Fibroblast of lung (primary cell): ENCODE data around the gene ATF6B. TPM values are rescaled to one million over a fixed set of nuclear protein-coding genes. Genes with fewer than 3 reads are reported as not detected.
A peak's percentile ranks its signal among the peaks of the same experiment; 100 is the strongest.

Experiments used
- DNase-seq, 2 donors: peaks; one replicate each; pipeline versions ENCODE4 v3.0.0 to v3.0.0-alpha.2; 2010; ENCODE audit warnings: low read depth in 2 of 2
- H2AFZ ChIP-seq: 2 replicates; pipeline ENCODE4 v1.5.1; 2012; ENCODE audit warnings: low read length, control low read depth, inconsistent platforms
- H3K27ac ChIP-seq: 2 replicates; pipeline ENCODE4 v1.5.1; 2011; ENCODE audit warnings: low read length, control low read depth; ENCODE audit not compliant: insufficient read depth
- H3K27me3 ChIP-seq: 2 replicates; pipeline ENCODE4 v1.5.1; 2011; ENCODE audit warnings: mild to moderate bottlenecking, low read length; ENCODE audit not compliant: control insufficient read depth, insufficient read depth
- H3K36me3 ChIP-seq: 2 replicates; pipeline ENCODE4 v1.5.1; 2011; ENCODE audit warnings: low read length; ENCODE audit not compliant: control insufficient read depth, insufficient read depth
- H3K4me1 ChIP-seq: 2 replicates; pipeline ENCODE4 v1.5.1; 2011; ENCODE audit warnings: low read length; ENCODE audit not compliant: control insufficient read depth, insufficient read depth; ENCODE audit errors: extremely low read depth
- H3K4me2 ChIP-seq: 2 replicates; pipeline ENCODE4 v1.5.1; 2011; ENCODE audit warnings: low read length, control low read depth; ENCODE audit not compliant: insufficient read depth; ENCODE audit errors: extremely low read depth
- H3K4me3 ChIP-seq, 4 experiments: fragments of 200-600 bp in 1 of 4; sonication (generic) in 1 of 4; replicated peaks in 1 of 4; 2 replicates each; pipeline ENCODE4 v1.5.1; 2011 to 2016; ENCODE audit warnings: low read length in 4 of 4, low read depth in 3 of 4, mild to moderate bottlenecking in 3 of 4, control low read depth in 2 of 4, inconsistent platforms in 1 of 4, mixed read lengths in 1 of 4; ENCODE audit not compliant: insufficient read depth in 1 of 4; ENCODE audit errors: control extremely low read depth in 1 of 4
- H3K79me2 ChIP-seq: 2 replicates; pipeline ENCODE4 v1.5.1; 2012; ENCODE audit warnings: mild to moderate bottlenecking, low read length, inconsistent platforms; ENCODE audit not compliant: control insufficient read depth, insufficient read depth
- H3K9ac ChIP-seq: 2 replicates; pipeline ENCODE4 v1.5.1; 2011; ENCODE audit warnings: mild to moderate bottlenecking, low read length, control low read depth; ENCODE audit not compliant: insufficient read depth
- H3K9me3 ChIP-seq: 2 replicates; pipeline ENCODE4 v1.5.1; 2012; ENCODE audit warnings: low read depth, low read length; ENCODE audit not compliant: control insufficient read depth, insufficient read depth
- H4K20me1 ChIP-seq: 2 replicates; pipeline ENCODE4 v1.5.1; 2011; ENCODE audit warnings: low read length; ENCODE audit not compliant: control insufficient read depth, insufficient read depth; ENCODE audit errors: extremely low read depth
- CTCF ChIP-seq, 2 donors: IDR thresholded peaks in 1 of 2; conservative IDR thresholded peaks in 1 of 2; 1 replicate in 1 of 2; 2 replicates in 1 of 2; pipeline ENCODE4 v1.5.1; 2011 to 2012; ENCODE audit warnings: low read length in 2 of 2, control low read depth in 1 of 2, inconsistent platforms in 1 of 2, low read depth in 1 of 2, mild to moderate bottlenecking in 1 of 2
- EZH2 ChIP-seq: IDR thresholded peaks from 2 replicates; pipeline ENCODE4 v1.5.1; 2012; ENCODE audit warnings: low read length, control low read depth, mild to moderate bottlenecking; ENCODE audit errors: missing control alignments
- polyA plus RNA-seq, 2 donors: library from polyadenylated mRNA; depleted of rRNA in 1 of 2; stranded (reverse) in 1 of 2; unstranded in 1 of 2; fragments of >200 nt; gene quantifications; 2 replicates each; pipeline ENCODE4 v1.2.1, GENCODE V29; 2011 to 2012; ENCODE audit warnings: missing spikeins in 1 of 2
- total RNA-seq: library from RNA; depleted of rRNA; stranded (reverse); fragments of >200 nt; gene quantifications from 2 replicates; pipeline ENCODE4 v1.2.1, GENCODE V29; 2014

The ATF6B gene
- total and polyA plus RNA-seq, 2 donors (not counting 1 experiment from before 2014, with no cell fraction given) = 15.7 to 36.2 TPM

DNA sequence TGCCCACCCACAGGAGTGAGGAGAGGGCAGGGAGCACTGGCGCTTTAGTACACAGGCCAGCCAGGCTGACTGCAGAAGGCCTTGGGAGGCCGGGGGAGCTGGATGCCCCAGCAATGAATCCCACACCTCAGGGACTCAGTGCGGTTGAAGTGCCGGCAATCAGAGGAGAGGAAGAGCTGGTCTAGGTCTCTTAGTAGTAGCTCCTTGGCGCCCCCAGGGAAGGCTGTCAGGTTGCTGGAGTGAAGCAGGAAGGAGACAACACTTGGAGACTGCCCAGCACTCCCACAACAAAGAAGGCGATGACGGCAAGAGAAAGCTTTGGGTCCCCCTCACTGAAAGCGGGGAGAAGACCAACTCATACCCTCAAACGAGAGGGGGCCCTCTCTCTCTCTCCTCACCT is 10.6 kb downstream of the ATF6B start:
- H3K4me3 ChIP-seq = no peak overlapping the region
- no peak for DNase-seq
- H4K20me1 ChIP-seq = no peaks in the 10 kb centered on the region
- no peak overlapping the region for H3K4me2 ChIP-seq
- H3K4me1 ChIP-seq = peaks cover 24% of the 10 kb centered on the region
- no peak overlapping the region for H2AFZ ChIP-seq
- TF ChIP-seq EZH2 (no peak), CTCF (conservative IDR thresholded peaks at IDR 0.05 in 1 of 2, IDR thresholded peaks at IDR 0.05 in 1 of 2; ENCODE audit: low read depth in 1 of 2, low read length in 2 of 2) (no peak)
- no peak overlapping the region for H3K27ac ChIP-seq
- H3K79me2 ChIP-seq = no peaks in the 10 kb centered on the region
- peaks cover 22% of the 10 kb centered on the region for H3K36me3 ChIP-seq
- H3K9me3 ChIP-seq = no peaks in the 10 kb centered on the region
- no peak overlapping the region for H3K9ac ChIP-seq
- H3K27me3 ChIP-seq = no peaks in the 10 kb centered on the region

DNA sequence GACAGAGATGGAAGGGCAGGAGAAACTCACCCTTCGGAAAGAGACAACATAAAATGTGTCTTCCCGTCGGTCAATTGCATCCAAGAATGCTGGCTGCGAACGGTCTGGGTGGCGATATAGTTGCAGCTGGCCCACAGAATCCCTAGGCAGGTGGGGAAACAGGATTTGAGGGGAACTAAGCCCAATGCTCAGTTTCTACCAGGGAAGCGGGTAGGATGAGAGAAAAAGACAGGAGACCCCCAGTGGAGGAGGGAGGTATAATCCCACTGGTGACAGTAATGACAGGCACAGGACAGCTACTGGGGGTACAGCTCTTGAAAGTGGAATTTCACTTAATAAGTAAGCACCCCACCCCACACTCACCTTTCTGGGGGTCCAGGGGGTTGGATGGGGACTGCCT is 11.4 kb downstream of the ATF6B start:
- TF ChIP-seq CTCF (conservative IDR thresholded peaks at IDR 0.05 in 1 of 2, IDR thresholded peaks at IDR 0.05 in 1 of 2; ENCODE audit: low read depth in 1 of 2, low read length in 2 of 2) = peak; percentile 36 to 58
- no peak for TF ChIP-seq EZH2
- no peak for DNase-seq
- H3K36me3 ChIP-seq = peaks cover 20% of the 10 kb centered on the region
- H3K27me3 ChIP-seq = no peaks in the 10 kb centered on the region
- no peaks in the 10 kb centered on the region for H4K20me1 ChIP-seq
- no peak overlapping the region for H3K9ac ChIP-seq
- H3K79me2 ChIP-seq = no peaks in the 10 kb centered on the region
- peaks cover 29% of the 10 kb centered on the region for H3K4me1 ChIP-seq
- H2AFZ ChIP-seq = no peak overlapping the region
- H3K9me3 ChIP-seq = no peaks in the 10 kb centered on the region
- H3K4me2 ChIP-seq = no peak overlapping the region
- H3K27ac ChIP-seq = no peak overlapping the region
- no peak overlapping the region for H3K4me3 ChIP-seq

- DNase-seq = no peak
- Histone ChIP-seq H3K9me3 (no peaks in the 10 kb centered on the region), H3K4me3 (no peak overlapping the region), H3K27me3 (no peaks in the 10 kb centered on the region), H3K9ac (peak overlapping the region; percentile 32), H3K4me1 (peaks cover 32% of the 10 kb centered on the region), H4K20me1 (no peaks in the 10 kb centered on the region), H3K36me3 (peaks cover 19% of the 10 kb centered on the region), H2AFZ (no peak overlapping the region), H3K79me2 (no peaks in the 10 kb centered on the region), H3K4me2 (no peak overlapping the region), H3K27ac (peak overlapping the region; percentile 93)
- TF ChIP-seq EZH2 (no peak), CTCF (conservative IDR thresholded peaks at IDR 0.05 in 1 of 2, IDR thresholded peaks at IDR 0.05 in 1 of 2; ENCODE audit: low read depth in 1 of 2, low read length in 2 of 2) (no peak)
These were observed 12.4 kb downstream of the ATF6B start for GRCh38 chr6:32115623-32116022.
